LNCaP clone FGC (cell line): ENCODE results near the gene VPREB3.
A peak's percentile ranks its signal among the peaks of the same experiment; 100 is the strongest.

Source experiments
- DNase-seq: peaks from one replicate; pipeline ENCODE4 v3.0.0-alpha.2; 2011; ENCODE audit warnings: low read depth
- H3K4me3 ChIP-seq: 2 replicates; pipeline ENCODE4 v1.5.1; 2011; ENCODE audit warnings: mild to moderate bottlenecking, low read depth, low read length, control low read depth
- CTCF ChIP-seq: IDR thresholded peaks from 2 replicates; pipeline ENCODE4 v1.5.1; 2012; ENCODE audit warnings: mild to moderate bottlenecking; ENCODE audit not compliant: control insufficient read depth, insufficient read depth; ENCODE audit errors: extremely low read depth

Gene VPREB3

GRCh38 chr22:23777776-23778576 is 23.8 kb upstream of the VPREB3 start:
- H3K4me3 ChIP-seq = no peak overlapping the region
- DNase-seq = no peak
- TF ChIP-seq CTCF = no peak

- DNase-seq = no peak
- TF ChIP-seq CTCF = no peak
- H3K4me3 ChIP-seq = no peak overlapping the region
These were observed 21.7 kb upstream of the VPREB3 start for GRCh38 chr22:23775779-23776375.

GRCh38 chr22:23774922-23775436 is 20.8 kb upstream of the VPREB3 start:
- no peak for DNase-seq
- H3K4me3 ChIP-seq = no peak overlapping the region
- TF ChIP-seq CTCF = no peak

- H3K4me3 ChIP-seq = no peak overlapping the region
- no peak for TF ChIP-seq CTCF
- DNase-seq = no peak
These were observed 20.1 kb upstream of the VPREB3 start for GRCh38 chr22:23774114-23774921.

GRCh38 chr22:23773483-23774113 is 19.4 kb upstream of the VPREB3 start:
- TF ChIP-seq CTCF = no peak
- H3K4me3 ChIP-seq = peak overlapping the region; percentile 54
- no peak for DNase-seq

- peak within 1 kb of the TSS; percentile 54 for H3K4me3 ChIP-seq
- TF ChIP-seq CTCF = no peak
- DNase-seq = no peak
These were observed 18.6 kb upstream of the VPREB3 start, which contains the start of gene MMP11 for GRCh38 chr22:23772649-23773473. TSS of gene MMP11 (plus strand) at chr22:23772849. CDS start at chr22:23772871, 22 bp downstream.
